Omental fat pad (tissue), 4 donors: ENCODE measurements around the gene RNF150. TPM values are rescaled to one million over a fixed set of nuclear protein-coding genes. Genes with fewer than 3 reads are reported as not detected.

Experiments
- ATAC-seq: fragments of 150-250 bp; one replicate; pipeline ENCODE4 v1.9.1; 2016; ENCODE audit warnings: mild to moderate bottlenecking, moderate library complexity; ENCODE audit not compliant: low FRiP score
- DNase-seq: peaks from one replicate; pipeline ENCODE4 v3.0.0-alpha.2; 2019; ENCODE audit warnings: low spot score
- total RNA-seq, 4 donors: library from RNA; depleted of rRNA; stranded (reverse); fragments of >200 nt; gene quantifications; one replicate each; pipeline ENCODE4 v1.1.0, GENCODE V29; 2016
- TF ChIP-seq, protein P1 (sequence below), 3 donors: fragments of 450-650 bp; IDR thresholded peaks; one replicate each; pipeline ENCODE4 v1.5.1; 2016 to 2017; ENCODE audit warnings: antibody characterized with exemption in 3 of 3, mild to moderate bottlenecking in 3 of 3, moderate library complexity in 2 of 3

The RNF150 gene
- total RNA-seq, 4 donors from 2014 or later: 9.8 to 40.1 (median 15.6) TPM

DNA sequence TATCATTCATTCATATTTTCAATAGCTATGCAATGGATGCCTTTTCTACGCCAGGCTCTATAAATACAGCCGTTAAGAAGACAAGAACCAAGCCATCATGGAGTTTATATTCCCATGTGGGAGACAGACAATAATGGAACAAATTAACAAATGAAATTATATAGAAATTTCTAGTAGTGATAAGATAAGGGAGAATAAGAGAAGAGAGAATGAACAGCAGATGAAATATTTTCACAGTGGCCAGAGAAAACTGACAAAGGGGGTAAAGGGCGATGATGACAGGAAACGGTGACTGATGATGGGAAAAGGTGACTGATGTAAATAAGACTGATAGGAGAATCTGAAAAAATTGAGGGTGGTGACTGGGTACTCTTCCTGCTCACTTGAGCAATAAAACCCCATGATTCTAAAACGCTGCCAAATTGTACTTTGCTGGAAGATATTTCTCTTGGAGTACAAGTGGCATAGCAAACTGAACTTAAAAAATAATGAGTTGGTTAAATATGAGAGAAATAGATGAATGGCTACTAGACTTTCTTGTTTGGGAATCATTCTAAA is 13.2 kb downstream of the RNF150 start:
- DNase-seq (no peak), ATAC-seq (no peak)
- TF ChIP-seq, protein P1, sequence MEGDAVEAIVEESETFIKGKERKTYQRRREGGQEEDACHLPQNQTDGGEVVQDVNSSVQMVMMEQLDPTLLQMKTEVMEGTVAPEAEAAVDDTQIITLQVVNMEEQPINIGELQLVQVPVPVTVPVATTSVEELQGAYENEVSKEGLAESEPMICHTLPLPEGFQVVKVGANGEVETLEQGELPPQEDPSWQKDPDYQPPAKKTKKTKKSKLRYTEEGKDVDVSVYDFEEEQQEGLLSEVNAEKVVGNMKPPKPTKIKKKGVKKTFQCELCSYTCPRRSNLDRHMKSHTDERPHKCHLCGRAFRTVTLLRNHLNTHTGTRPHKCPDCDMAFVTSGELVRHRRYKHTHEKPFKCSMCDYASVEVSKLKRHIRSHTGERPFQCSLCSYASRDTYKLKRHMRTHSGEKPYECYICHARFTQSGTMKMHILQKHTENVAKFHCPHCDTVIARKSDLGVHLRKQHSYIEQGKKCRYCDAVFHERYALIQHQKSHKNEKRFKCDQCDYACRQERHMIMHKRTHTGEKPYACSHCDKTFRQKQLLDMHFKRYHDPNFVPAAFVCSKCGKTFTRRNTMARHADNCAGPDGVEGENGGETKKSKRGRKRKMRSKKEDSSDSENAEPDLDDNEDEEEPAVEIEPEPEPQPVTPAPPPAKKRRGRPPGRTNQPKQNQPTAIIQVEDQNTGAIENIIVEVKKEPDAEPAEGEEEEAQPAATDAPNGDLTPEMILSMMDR (IDR thresholded peaks at IDR 0.05): no peak

DNA sequence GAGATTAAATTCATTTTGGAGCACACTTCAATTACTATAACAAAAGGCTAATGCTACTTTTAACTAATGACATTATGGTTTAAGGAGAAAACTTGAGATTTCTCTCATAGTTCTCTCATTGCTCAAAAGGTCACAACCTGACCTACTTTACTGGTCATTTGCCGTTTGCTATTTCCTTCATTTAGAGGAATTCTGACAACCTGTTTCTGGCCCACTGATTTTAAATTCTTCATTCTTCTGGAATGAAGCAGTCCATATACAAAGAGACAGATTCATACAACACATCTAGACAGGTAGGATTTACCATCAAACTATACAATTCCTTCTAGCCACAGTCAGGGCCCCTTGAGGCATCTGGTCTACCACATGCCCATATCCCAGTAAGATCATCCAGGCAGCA is 14.2 kb downstream of the RNF150 start:
- DNase-seq (no peak), ATAC-seq (no peak)
- TF ChIP-seq, protein P1 (IDR thresholded peaks at IDR 0.05): no peak

DNA sequence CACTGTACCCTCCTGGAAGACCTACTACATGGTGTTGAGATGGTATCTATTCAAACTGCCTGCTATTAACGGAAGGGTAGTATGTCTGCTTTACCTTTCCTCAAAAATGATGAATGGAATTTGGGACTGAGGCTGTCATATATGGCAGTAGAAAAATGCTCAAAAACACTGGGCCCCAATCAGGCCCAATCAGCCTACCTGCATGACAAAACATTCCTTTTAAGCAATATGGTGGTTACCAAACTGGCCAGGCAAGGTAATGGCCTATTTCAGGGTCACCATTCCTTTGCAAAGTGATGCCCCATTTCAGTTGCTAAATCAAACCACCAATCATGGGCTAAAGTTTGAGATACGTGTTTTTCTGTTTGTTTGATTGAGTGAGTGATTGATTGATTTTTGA is 14.9 kb downstream of the RNF150 start:
- TF ChIP-seq, protein P1 (IDR thresholded peaks at IDR 0.05): no peak
- ATAC-seq: no peak
- DNase-seq: no peak

DNA sequence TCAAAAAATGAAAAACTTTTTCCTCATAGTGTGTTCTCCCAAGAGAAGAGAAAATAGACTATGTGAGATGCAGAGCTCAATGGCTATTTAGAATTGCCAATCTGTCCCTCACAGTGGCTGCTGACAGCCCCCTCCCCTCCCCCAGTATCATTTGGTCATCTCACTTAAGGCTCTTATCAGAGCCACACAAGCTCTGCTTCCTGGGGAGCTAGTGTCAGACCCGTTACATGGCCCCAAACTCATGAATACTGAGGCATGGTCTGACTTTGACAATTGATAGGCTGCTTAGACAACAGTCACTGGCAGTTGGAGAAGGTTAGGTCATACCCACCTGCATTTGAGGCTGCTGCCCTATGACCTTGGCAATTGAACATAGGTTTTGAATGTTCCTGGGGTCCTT is 15.3 kb downstream of the RNF150 start:
- no peak for ATAC-seq
- DNase-seq: no peak
- TF ChIP-seq, protein P1 (IDR thresholded peaks at IDR 0.05): no peak

DNA sequence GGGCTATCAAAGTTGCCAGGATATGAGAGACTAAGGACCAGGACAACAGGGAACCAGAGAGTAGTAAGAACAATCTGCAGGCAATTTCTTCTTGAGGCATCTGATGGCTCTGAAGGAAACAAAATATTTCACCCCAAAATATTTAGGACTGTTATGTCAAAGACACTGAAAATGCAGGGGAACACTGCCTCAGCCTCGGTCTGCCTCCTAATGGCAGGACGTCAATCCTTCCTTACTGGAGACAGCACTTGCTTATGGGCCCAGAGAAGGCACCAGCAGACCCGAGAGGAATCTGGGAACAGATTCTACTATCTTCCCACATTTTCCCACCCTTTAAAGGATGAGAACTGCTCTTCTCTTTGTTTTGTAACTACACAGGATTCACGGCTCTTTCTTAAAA is 23.3 kb downstream of the RNF150 start:
- TF ChIP-seq, protein P1 (IDR thresholded peaks at IDR 0.05): no peak
- ATAC-seq: no peak
- no peak for DNase-seq

DNA sequence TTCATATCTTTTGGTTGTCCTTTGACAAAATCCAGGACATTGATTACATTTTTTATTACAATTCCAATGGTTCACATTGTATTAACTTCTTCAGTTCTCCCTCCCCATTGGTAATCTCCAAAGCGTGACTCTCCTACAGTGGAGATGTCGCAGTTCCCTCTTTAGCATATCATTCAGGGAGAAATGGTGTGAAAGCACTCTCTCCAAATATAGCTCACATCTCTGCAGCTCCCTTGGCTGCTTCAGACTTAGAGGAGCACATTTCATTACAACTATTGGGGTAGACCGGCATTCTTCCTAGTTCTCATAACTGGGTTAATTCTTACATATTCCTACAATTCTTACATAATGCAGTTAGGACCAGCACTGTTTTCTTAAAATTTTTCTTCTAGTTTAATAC is 25.3 kb downstream of the RNF150 start:
- TF ChIP-seq, protein P1 (IDR thresholded peaks at IDR 0.05): no peak
- DNase-seq (no peak), ATAC-seq (no peak)

DNA sequence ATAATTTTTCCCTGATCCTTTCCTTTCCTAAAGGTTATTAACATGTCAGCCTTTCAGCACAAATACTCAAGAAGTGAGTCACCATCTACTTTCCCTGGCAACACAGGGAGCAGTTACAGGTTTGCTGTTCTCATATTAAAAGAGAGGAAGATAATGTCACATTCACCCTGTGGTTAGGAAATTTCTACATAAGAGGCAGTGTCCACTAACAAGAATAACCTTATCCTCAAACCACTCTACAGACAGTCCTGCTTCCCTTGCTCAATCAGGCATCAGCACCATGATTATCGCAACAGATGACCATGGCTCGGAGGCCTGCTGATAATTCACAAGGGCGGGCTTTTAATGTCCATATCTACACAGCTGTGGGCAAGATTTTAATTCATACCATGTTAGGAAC is 30.9 kb downstream of the RNF150 start:
- DNase-seq (no peak), ATAC-seq (peak; percentile 88)
- TF ChIP-seq, protein P1 (IDR thresholded peaks at IDR 0.05): no peak
